Endothelial cell of umbilical vein (primary cell): ENCODE data around the gene LONRF2. TPM values are rescaled to one million over a fixed set of nuclear protein-coding genes. Genes with fewer than 3 reads are reported as not detected.

Experiments used
- BruUV-seq: library from RNA; stranded (reverse); fragments of 400-500 nt; replicated peaks from 2 replicates; lab custom pipeline; 2021; lab: Mats Ljungman, UMichigan
- CTCF ChIA-PET: fragments of 300-600, 350-600 bp; sonication (Branson Sonifier 250); formaldehyde crosslinking; loops from one replicate; lab custom pipeline; 2021; ENCODE audit warnings: antibody characterized with exemption, inconsistent platforms; lab: Charles Lee
- POLR2A ChIA-PET: fragments of 300-600, 350-600 bp; sonication (Branson Sonifier 250); formaldehyde crosslinking; loops from one replicate; lab custom pipeline; 2021; ENCODE audit warnings: antibody characterized with exemption, inconsistent platforms; lab: Charles Lee
- DNase-seq: peaks from one replicate; pipeline ENCODE4 v3.0.0-alpha.2; 2011; ENCODE audit warnings: low read depth, low spot score
- FAIRE-seq: peaks from 2 replicates; lab custom pipeline; 2011; peaks lifted over from hg19 to GRCh38; lab: Jason Lieb, UNC
- H2AFZ ChIP-seq: 2 replicates; pipeline ENCODE4 v1.6.0; 2012; ENCODE audit warnings: low read depth, low read length, control low read depth, inconsistent platforms
- H3K27ac ChIP-seq: 2 replicates; pipeline ENCODE4 v1.5.1; 2011; ENCODE audit warnings: low read depth, mild to moderate bottlenecking, control low read depth, low read length, moderate library complexity; ENCODE audit not compliant: insufficient read depth
- H3K27me3 ChIP-seq, 2 experiments: 2 replicates each; pipeline versions ENCODE4 v1.6.0 to v1.6.1; 2011; ENCODE audit warnings: low read length in 2 of 2, mixed read lengths in 1 of 2; ENCODE audit not compliant: control insufficient read depth in 2 of 2, insufficient read depth in 2 of 2
- H3K36me3 ChIP-seq, 2 experiments: 2 replicates in 1 of 2; 3 replicates in 1 of 2; pipeline ENCODE4 v1.5.1; 2011; ENCODE audit warnings: low read length in 2 of 2, mild to moderate bottlenecking in 1 of 2, moderate library complexity in 1 of 2; ENCODE audit not compliant: control insufficient read depth in 2 of 2, insufficient read depth in 2 of 2; ENCODE audit errors: extremely low read depth in 1 of 2
- H3K4me1 ChIP-seq: 3 replicates; pipeline ENCODE4 v1.5.1; 2011; ENCODE audit warnings: mild to moderate bottlenecking, low read length; ENCODE audit not compliant: control insufficient read depth, insufficient read depth; ENCODE audit errors: extremely low read depth
- H3K4me2 ChIP-seq: 2 replicates; pipeline ENCODE4 v1.6.1; 2011; ENCODE audit warnings: low read length, control low read depth, mixed read lengths; ENCODE audit not compliant: insufficient read depth
- H3K4me3 ChIP-seq, 3 experiments: fragments of 200-600 bp in 1 of 3; sonication (generic), shearing (Covaris generic) in 1 of 3; replicated peaks in 1 of 3; 2 replicates each; pipeline ENCODE4 v1.5.1; 2011 to 2016; ENCODE audit warnings: control low read depth in 3 of 3, low read length in 3 of 3, mild to moderate bottlenecking in 2 of 3, inconsistent platforms in 1 of 3, low read depth in 1 of 3, moderate library complexity in 1 of 3; ENCODE audit not compliant: insufficient read depth in 1 of 3
- H3K79me2 ChIP-seq: 2 replicates; pipeline ENCODE4 v1.6.0; 2012; ENCODE audit warnings: low read length, inconsistent platforms; ENCODE audit not compliant: control insufficient read depth, insufficient read depth
- H3K9ac ChIP-seq: replicated peaks from 2 replicates; pipeline ENCODE3; 2011; ENCODE audit warnings: low read length, control low read depth; ENCODE audit not compliant: insufficient read depth; ENCODE audit errors: extremely low read depth
- H3K9me1 ChIP-seq: replicated peaks from 3 replicates; pipeline ENCODE4 v1.6.0; 2011; ENCODE audit warnings: mild to moderate bottlenecking, low read length; ENCODE audit not compliant: control insufficient read depth, insufficient read depth; ENCODE audit errors: extremely low read depth
- H3K9me3 ChIP-seq: replicated peaks from 2 replicates; pipeline ENCODE4 v1.5.1; 2012; ENCODE audit warnings: low read length, inconsistent platforms; ENCODE audit not compliant: control insufficient read depth, insufficient read depth
- H4K20me1 ChIP-seq: replicated peaks from 2 replicates; pipeline ENCODE3; 2011; ENCODE audit warnings: mild to moderate bottlenecking, low read length; ENCODE audit not compliant: control insufficient read depth, insufficient read depth; ENCODE audit errors: extremely low read depth
- GATA2 ChIP-seq: IDR thresholded peaks from 2 replicates; pipeline ENCODE4 v1.7.0; 2011; ENCODE audit warnings: low read depth, mild to moderate bottlenecking, moderate library complexity, mixed read lengths, low read length; ENCODE audit not compliant: insufficient read length, insufficient read depth
- MYC ChIP-seq: IDR thresholded peaks from one replicate; pipeline ENCODE4 v1.6.1; 2011; ENCODE audit warnings: mild to moderate bottlenecking, low read depth, low read length
- POLR2A ChIP-seq: IDR thresholded peaks from 2 replicates; pipeline ENCODE4 v1.6.1; 2012; ENCODE audit warnings: low read depth, mild to moderate bottlenecking, control low read depth, low read length
- dilution Hi-C: fragments of 300-500 bp; cut with MboI; formaldehyde crosslinking; loops from one replicate; pipeline ENCODE4 v1.15.0; 2019; ENCODE audit warnings: low sequenced_read_pairs; ENCODE audit not compliant: extremely low pct_ligation_motif_present
- intact Hi-C: fragments of 100-400 bp; cut with micrococcal nuclease; formaldehyde crosslinking; loops from one replicate; pipeline ENCODE4 v1.10.0; 2022
- polyA plus RNA-seq, 4 experiments: library from polyadenylated mRNA; depleted of rRNA in 3 of 4; stranded (reverse) in 3 of 4; unstranded in 1 of 4; fragments of >200 nt; gene quantifications; 2 replicates each; pipeline versions ENCODE4 v1.2.1 to v1.2.3, GENCODE V29; 2011 to 2012; ENCODE audit warnings: missing spikeins in 1 of 4
- total RNA-seq: library from RNA; stranded (reverse); gene quantifications from 2 replicates; pipeline ENCODE4 v1.2.3, GENCODE V29; 2021
- TF ChIP-seq, protein P1 (sequence below), 2 donors: IDR thresholded peaks; 1 replicate in 1 of 2; 2 replicates in 1 of 2; pipeline ENCODE4 v1.5.1; 2011; ENCODE audit warnings: low read length in 2 of 2, mild to moderate bottlenecking in 2 of 2, moderate library complexity in 2 of 2, control low read depth in 1 of 2, inconsistent platforms in 1 of 2, low read depth in 1 of 2; ENCODE audit not compliant: insufficient read depth in 1 of 2; ENCODE audit errors: extremely low read depth in 1 of 2

LONRF2 gene
- total and polyA plus RNA-seq, 2 donors (not counting 3 experiments of a cell fraction or from before 2014, with no cell fraction given), result 0.03 TPM; not detected in 1

DNA sequence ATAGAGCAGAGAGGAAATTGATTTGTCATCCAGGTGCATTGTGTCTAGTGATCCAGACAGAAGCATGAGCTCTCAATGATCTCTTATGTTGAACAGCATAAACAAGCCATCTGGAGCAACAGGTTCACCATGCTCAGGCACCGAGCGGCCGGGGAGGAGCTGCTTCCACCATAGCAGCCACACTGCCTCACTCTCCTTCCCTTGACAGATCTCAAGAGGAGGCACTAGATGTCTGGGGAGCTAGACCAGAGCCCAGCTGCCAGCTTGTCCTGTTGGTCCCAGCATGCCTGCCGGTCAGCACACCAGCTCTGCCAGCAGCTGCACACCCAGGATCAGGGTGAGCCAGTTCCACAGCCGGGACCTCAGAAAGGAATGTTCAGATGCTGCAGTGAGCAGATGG is 17.5 kb upstream of the LONRF2 start:
- no peaks in the 10 kb centered on the region for H3K79me2 ChIP-seq
- no TSS peak for BruUV-seq
- dilution Hi-C loops, result no loop called here
- TF ChIP-seq MYC (no peak), POLR2A (no peak)
- ChIA-PET CTCF (interaction anchor here (1.2 to 2.8 kb wide), 3 partner anchors 16 to 77 kb away, joined by 3 to 9 read pairs (median 3); no protein-coding TSS in a partner anchor), POLR2A (no interaction called here)
- no peak overlapping the region for H3K9ac ChIP-seq
- no peak overlapping the region for H3K27ac ChIP-seq
- H4K20me1 ChIP-seq, result no peaks in the 10 kb centered on the region
- intact Hi-C loops, result no loop called here
- H2AFZ ChIP-seq, result no peak overlapping the region
- no peaks in the 10 kb centered on the region for H3K4me1 ChIP-seq
- no peaks in the 10 kb centered on the region for H3K36me3 ChIP-seq
- no peaks in the 10 kb centered on the region for H3K9me3 ChIP-seq
- H3K27me3 ChIP-seq, result peaks cover 3% of the 10 kb centered on the region in 2 experiments
- no peak overlapping the region for H3K4me2 ChIP-seq
- no peaks in the 10 kb centered on the region for H3K9me1 ChIP-seq
- FAIRE-seq (no peak), DNase-seq (no peak)
- no peak overlapping the region for H3K4me3 ChIP-seq

DNA sequence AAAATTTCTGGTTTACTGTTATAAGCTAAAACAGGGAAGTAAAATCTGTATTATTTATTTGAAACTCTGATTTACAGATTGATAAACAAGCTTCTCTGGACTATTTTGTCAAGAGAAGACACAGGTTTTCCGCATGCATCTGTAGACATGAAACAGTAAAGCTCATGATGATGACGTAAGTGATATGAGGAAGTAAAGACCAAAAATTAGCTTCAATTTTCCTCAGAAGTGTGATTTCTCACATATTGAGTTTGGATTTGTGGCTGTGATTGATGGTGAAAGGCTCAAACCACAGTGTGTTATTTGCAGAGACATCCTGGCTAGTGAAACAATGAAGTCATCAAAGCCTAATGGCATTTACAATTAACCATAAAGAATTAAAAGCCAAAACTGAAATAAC is 12.6 kb upstream of the LONRF2 start:
- no peak for TF ChIP-seq GATA2
- TF ChIP-seq, protein P1, sequence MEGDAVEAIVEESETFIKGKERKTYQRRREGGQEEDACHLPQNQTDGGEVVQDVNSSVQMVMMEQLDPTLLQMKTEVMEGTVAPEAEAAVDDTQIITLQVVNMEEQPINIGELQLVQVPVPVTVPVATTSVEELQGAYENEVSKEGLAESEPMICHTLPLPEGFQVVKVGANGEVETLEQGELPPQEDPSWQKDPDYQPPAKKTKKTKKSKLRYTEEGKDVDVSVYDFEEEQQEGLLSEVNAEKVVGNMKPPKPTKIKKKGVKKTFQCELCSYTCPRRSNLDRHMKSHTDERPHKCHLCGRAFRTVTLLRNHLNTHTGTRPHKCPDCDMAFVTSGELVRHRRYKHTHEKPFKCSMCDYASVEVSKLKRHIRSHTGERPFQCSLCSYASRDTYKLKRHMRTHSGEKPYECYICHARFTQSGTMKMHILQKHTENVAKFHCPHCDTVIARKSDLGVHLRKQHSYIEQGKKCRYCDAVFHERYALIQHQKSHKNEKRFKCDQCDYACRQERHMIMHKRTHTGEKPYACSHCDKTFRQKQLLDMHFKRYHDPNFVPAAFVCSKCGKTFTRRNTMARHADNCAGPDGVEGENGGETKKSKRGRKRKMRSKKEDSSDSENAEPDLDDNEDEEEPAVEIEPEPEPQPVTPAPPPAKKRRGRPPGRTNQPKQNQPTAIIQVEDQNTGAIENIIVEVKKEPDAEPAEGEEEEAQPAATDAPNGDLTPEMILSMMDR (IDR thresholded peaks at IDR 0.05; ENCODE audit: extremely low read depth in 1 of 2, insufficient read depth in 1 of 2, low read depth in 1 of 2, low read length in 2 of 2), result no peak
- intact Hi-C loops (no loop called here), dilution Hi-C loops (no loop called here)
- Histone ChIP-seq H3K9ac (no peak overlapping the region), H3K27ac (no peak overlapping the region), H3K4me1 (no peaks in the 10 kb centered on the region), H3K4me3 (no peak overlapping the region), H3K9me1 (no peaks in the 10 kb centered on the region), H4K20me1 (no peaks in the 10 kb centered on the region), H3K4me2 (no peak overlapping the region), H3K36me3 (no peaks in the 10 kb centered on the region), H3K9me3 (no peaks in the 10 kb centered on the region), H3K79me2 (no peaks in the 10 kb centered on the region), H3K27me3 (peaks cover 2 to 7% of the 10 kb centered on the region in 2 experiments), H2AFZ (no peak overlapping the region)
- ChIA-PET CTCF (interaction anchor here (2.4 to 3.3 kb wide), 2 partner anchors 46 to 72 kb away, joined by 9 to 13 read pairs; no protein-coding TSS in a partner anchor), POLR2A (no interaction called here)
- FAIRE-seq (no peak), DNase-seq (no peak)
- no TSS peak for BruUV-seq
